Measurements from ENCODE around the gene ZNF576.
"Not testable (repeated sequence)": the region's sequence is repeated elsewhere in the genome, so short reads cannot be mapped to it uniquely, and the experiment has no call there.

Gene ZNF576, protein sequence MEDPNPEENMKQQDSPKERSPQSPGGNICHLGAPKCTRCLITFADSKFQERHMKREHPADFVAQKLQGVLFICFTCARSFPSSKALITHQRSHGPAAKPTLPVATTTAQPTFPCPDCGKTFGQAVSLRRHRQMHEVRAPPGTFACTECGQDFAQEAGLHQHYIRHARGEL

DNA sequence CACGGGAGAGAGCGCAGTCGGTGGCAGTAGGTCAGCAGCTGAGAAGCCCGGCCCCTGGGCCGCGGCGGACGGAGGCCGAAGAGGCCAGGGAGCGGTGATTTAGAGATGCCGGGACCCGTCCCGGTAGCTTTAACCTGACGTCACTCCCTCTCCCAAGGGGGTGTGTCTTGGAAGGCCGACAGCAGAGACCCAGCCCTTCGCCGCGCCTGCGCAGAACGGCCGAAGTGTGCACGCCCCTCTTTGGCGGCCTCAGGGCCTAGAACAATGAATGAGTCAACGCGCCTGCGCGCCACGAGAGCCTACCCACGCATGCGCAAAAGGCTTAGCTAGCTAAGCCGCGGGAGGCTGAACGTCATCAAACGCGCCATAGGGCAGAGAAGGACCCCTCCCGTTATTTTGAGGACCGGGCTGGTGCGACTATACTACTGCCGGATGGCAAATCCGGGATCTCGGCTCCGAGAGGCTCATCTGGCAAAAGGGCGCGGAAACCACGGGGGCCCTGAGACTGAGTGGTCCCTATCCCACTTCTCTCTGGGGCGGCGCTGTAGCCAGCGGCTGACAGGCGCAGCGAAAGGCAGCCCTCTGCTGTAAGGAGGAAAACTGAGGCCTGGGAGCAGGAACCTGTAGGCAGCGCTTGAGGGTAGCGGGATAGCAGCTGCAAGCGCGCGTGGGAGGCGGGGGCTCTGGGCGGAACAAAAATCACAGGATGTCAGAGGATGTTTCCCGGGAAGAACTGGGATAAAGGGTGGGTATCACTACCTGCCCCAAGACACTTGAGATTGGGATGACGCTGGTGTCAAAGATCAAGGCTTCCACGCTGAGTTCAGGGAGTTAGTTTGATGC is at the start of gene ZNF576, which contains the start of gene IRGQ:
Gene ZNF576 (plus strand): TSS at position 597 of the 843 bp plus-strand sequence. CDS start 514 bp downstream, outside the sequence.
Gene IRGQ (minus strand): TSS at position 136 of the 843 bp plus-strand sequence. CDS start 796 bp downstream, outside the sequence.
- TF ChIP-seq, protein P1, sequence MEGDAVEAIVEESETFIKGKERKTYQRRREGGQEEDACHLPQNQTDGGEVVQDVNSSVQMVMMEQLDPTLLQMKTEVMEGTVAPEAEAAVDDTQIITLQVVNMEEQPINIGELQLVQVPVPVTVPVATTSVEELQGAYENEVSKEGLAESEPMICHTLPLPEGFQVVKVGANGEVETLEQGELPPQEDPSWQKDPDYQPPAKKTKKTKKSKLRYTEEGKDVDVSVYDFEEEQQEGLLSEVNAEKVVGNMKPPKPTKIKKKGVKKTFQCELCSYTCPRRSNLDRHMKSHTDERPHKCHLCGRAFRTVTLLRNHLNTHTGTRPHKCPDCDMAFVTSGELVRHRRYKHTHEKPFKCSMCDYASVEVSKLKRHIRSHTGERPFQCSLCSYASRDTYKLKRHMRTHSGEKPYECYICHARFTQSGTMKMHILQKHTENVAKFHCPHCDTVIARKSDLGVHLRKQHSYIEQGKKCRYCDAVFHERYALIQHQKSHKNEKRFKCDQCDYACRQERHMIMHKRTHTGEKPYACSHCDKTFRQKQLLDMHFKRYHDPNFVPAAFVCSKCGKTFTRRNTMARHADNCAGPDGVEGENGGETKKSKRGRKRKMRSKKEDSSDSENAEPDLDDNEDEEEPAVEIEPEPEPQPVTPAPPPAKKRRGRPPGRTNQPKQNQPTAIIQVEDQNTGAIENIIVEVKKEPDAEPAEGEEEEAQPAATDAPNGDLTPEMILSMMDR (IDR thresholded peaks at IDR 0.05; ENCODE audit: control extremely low read depth, extremely low read depth, low read depth, missing control alignments) = no peak
- ChIA-PET CTCF (interaction anchor here (0.6 to 6.1 kb wide), 9 partner anchors 10 to 213 kb away, joined by 3 to 60 read pairs (median 9); partner anchors contain the start of gene ZNF575), POLR2A (interaction anchor here (0.6 to 1.4 kb wide), 8 partner anchors 9 to 169 kb away, joined by 3 to 6 read pairs (median 4); partner anchors contain the start of gene ZNF575)
- DNase-seq (ENCODE audit: extremely low spot score) = peak; percentile 99

DNA sequence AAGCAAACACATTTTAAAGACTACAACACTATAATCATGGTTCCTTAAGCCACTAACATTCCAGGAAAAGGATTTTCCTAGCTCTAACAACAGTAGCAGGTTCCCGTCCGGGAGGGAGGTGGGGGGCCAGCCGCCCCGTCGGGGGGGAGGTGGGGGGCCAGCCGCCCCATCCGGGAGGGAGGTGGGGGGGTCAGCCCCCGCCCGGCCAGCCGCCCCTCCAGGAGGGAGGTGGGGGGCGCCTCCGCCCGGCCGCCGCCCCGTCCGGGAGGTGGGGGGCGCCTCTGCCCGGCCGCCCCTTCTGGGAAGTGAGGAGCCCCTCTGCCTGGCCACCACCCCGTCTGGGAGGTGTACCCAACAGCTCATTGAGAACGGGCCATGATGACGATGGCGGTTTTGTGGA is 48.5 kb upstream of the ZNF576 start:
- POLR2A ChIA-PET, CTCF ChIA-PET: not testable (repeated sequence)

DNA sequence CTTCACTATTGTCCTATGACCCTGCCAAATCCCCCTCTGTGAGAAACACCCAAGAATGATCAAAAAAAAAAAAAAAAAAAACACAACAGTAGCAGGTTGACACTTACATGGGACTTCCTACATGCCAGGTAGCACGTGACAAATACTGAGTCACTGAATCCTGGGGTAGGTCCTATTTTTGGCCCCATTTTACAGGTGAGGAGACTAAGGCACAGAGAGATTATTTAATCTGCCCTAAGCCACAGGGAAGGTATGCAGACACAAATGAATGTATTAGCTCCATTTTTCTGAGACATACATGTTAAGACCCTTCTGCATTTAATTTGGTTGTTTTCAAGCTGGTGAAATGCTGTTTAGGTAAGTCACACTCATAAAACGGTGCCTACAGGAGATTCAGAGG is 47.7 kb upstream of the ZNF576 start:
- ChIA-PET POLR2A (no interaction called here), CTCF (interaction anchor here (1.5 kb wide), 1 partner anchor 16 kb away, joined by 4 read pairs; the partner anchor contains the start of gene ZNF575)
- TF ChIP-seq, protein P1 (IDR thresholded peaks at IDR 0.05; ENCODE audit: control extremely low read depth, extremely low read depth, low read depth, missing control alignments) = no peak
- no peak for DNase-seq (ENCODE audit: extremely low spot score)

More for the DNA sequence above, 48.5 kb upstream of the ZNF576 start:
- not testable (repeated sequence) for DNase-seq (ENCODE audit: extremely low spot score)

DNA sequence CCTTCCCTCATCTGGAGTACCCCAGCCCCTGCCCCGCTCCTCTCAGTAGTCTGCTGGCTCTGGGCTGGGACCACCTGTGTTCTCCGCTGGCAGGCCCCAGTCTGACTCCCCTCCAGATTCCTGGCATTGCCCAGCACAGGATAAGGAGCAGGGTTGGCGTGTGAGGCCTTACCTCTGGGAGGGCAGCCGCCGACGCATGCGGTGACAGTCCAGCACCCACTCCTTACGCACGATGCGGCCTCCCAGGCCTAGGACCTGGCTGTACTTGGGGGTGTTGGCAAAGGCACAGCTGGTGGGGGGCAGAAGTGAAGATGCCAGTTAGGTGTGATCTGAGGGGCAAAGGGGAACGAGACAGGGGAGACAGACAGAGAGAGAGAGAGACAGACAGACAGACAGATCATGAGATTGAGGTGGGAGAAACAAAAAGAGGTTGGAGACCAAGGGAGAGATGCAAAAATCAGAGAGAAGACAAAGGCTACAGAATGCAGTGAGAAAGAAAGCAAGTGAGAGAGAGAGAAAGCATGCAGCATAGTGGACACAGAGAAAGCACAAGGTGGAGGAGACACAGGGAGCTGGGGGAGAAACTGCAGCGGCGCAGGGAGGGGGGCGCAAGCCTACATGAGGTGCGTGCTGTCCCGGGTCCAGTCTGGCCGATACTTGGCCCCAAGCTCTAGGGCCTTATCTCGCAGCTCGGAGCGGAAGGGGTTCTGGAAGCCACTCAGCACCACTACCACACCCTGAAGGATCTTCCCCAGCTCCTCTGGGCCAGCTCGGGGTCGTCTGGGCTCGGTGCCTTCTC is 44.8 kb upstream of the ZNF576 start:
- ChIA-PET CTCF (interaction anchor here (5.2 to 7.5 kb wide), 2 partner anchors 16 to 43 kb away, joined by 60 to 79 read pairs; partner anchors contain the start of genes IRGQ, ZNF575 and ZNF576), POLR2A (no interaction called here)
- no peak for DNase-seq (ENCODE audit: extremely low spot score)
- TF ChIP-seq, protein P1 (IDR thresholded peaks at IDR 0.05; ENCODE audit: control extremely low read depth, extremely low read depth, low read depth, missing control alignments) = no peak

DNA sequence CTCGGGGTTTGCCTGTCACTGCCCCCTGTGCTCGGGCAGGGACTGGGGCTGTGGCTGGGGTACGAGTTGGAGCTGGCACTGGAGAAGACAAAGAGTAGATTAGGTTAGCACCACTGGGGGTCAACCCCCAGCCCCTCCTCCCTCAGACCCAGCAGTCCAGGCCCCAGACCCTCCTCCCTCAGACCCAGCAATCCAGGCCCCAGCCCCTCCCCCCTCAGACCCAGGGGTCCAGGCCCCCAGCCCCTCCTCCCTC is 44.3 kb upstream of the ZNF576 start:
- CTCF ChIA-PET = interaction anchor here (5.2 to 9.5 kb wide), 3 partner anchors 17 to 43 kb away, joined by 60 to 97 read pairs (median 79); partner anchors contain the start of genes IRGQ, PINLYP, XRCC1 and ZNF575
- TF ChIP-seq, protein P1 (IDR thresholded peaks at IDR 0.05; ENCODE audit: control extremely low read depth, extremely low read depth, low read depth, missing control alignments) = no peak
- POLR2A ChIA-PET = no interaction called here
- DNase-seq (ENCODE audit: extremely low spot score) = no peak

DNA sequence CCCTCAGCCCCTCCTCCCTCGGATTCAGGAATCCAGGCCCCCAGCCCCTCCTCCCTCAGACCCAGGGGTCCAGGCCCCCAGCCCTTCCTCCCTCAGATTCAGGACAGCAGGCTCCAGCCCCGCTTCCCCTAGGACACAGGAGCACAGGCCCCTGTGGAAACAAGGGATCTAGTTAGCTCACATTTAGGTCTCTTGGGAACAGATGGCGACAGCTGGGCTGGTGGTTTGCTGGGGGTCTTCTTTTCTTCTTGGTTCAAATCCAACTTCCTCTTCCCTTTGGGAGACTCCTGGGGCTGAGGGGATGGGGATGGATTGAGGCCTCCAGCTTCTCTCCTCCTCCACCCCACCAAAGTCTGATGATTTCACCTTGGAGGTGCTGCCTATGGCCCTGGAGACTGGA is 43.8 kb upstream of the ZNF576 start:
- TF ChIP-seq, protein P1 (IDR thresholded peaks at IDR 0.05; ENCODE audit: control extremely low read depth, extremely low read depth, low read depth, missing control alignments) = no peak
- ChIA-PET CTCF (interaction anchor here (5.2 to 9.5 kb wide), 3 partner anchors 17 to 42 kb away, joined by 60 to 97 read pairs (median 79); partner anchors contain the start of genes IRGQ, PINLYP, XRCC1 and ZNF575), POLR2A (no interaction called here)
- no peak for DNase-seq (ENCODE audit: extremely low spot score)

Data from GM10248 (cell line).